ENCODE results near the gene NPTX1. TPM values are rescaled to one million over a fixed set of nuclear protein-coding genes. Genes with fewer than 3 reads are reported as not detected.

The NPTX1 gene
- total RNA-seq, 1 donor from 2014 or later: under 0.01 TPM

DNA sequence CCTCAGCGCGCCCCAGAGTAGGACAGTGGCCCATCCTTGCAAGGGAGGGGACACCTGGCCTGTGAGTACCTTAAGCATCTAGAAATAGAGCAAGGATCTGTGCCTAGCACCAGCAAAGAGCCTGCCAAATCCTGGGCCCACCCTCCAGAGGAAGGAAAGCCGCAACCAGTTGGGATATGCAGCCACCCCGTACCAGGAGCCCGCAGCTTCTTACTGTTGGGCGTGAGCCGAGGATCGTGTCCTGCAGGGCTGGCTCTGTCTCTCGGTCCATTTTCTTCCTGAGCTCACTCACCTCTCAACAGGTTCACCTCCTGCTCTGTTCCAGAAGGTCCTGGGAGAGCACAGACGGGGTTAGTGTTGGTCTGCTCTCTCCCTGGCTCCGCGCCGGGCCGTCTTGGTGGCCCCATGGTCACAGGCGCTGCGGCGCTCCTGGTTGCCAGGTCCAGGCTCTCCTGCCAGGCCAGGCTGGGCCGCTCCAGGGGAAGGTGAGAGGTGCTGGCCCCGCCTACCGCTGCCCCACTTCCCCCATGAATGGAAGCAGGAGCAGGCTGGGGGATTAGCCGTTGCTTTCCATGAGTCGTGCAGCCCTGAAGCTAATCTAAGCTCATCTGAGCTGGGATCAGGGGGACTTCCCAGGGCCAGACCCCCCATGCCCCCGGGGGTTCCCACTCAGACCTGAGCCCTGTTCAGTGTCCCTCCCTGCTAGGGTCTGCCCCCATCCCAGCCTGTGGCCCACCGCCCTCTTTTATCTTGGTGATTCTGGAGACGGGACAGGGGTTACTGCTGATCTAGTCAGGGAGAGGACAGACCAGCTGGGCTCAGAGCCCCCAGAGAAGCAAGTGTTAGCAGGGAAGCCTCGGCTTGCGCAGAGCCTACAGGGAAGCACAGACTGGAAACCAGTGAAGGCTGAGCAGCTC, 48.8 kb downstream of the NPTX1 start:
- DNase-seq (ENCODE audit: low read depth in 2 of 2): no peak

DNA sequence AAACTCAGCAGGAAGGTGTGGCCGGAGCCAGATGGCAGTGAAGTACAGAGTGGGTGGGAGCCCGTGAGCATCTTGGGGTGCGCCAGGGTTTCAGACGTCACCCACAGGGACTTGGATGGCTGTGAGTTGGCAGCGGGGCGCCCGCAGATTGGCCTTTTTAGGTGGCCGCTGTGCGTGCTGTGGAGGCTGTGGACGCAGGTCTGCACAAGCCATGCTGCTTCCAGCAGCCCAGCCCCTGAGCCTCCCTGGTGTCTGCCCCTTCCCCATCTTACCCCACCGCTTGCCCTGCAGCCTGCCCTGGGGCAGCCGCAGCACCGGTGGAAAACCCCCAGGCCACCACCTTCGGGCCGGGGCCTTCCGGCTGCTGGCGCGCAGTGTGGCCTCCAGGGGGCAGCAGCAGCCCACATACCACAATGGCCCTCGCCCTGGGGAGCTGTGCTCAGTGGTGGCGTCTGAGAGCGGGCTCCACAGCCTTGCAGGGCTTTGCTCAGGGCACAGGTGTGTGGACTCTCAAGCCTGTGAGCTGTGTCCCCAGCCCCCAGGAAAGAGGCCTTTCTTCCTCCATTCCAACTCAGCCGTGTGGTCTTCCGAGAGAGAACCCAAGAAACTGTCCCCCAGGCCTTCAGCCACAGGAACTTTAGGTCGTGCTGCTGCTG, 49.6 kb downstream of the NPTX1 start:
- peak; percentile 28 to 62 for DNase-seq (ENCODE audit: low read depth in 2 of 2)

DNA sequence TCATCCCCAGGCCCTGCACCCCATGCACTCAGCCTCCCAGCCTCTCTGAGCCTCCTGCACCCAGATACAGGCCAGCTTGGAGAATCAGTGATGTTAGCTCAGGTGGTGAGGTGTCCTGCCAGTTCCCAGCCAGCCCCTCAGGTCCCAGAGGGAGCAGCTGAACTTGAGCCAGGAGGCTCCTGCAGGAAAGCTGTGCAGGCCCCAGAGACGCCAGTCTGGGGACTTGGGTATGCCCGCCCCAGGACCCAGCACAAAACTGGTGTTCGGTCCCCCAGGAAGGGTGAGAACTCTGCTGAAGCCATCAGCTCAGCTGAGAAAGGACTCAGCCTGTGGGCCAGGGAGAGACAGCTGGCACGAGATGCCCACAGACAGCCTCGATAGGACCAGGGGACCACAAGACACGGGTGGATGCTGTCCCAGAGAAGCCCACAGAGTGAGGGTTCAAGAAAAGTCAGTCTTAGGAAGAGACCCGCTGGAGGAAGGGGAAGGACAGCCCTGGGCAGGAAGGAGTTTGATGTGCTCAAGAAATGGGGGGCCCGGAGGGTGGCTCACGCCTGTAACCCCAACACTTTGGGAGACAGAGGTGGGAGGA, 50.5 kb downstream of the NPTX1 start:
- DNase-seq (ENCODE audit: low read depth in 2 of 2): no peak

DNA sequence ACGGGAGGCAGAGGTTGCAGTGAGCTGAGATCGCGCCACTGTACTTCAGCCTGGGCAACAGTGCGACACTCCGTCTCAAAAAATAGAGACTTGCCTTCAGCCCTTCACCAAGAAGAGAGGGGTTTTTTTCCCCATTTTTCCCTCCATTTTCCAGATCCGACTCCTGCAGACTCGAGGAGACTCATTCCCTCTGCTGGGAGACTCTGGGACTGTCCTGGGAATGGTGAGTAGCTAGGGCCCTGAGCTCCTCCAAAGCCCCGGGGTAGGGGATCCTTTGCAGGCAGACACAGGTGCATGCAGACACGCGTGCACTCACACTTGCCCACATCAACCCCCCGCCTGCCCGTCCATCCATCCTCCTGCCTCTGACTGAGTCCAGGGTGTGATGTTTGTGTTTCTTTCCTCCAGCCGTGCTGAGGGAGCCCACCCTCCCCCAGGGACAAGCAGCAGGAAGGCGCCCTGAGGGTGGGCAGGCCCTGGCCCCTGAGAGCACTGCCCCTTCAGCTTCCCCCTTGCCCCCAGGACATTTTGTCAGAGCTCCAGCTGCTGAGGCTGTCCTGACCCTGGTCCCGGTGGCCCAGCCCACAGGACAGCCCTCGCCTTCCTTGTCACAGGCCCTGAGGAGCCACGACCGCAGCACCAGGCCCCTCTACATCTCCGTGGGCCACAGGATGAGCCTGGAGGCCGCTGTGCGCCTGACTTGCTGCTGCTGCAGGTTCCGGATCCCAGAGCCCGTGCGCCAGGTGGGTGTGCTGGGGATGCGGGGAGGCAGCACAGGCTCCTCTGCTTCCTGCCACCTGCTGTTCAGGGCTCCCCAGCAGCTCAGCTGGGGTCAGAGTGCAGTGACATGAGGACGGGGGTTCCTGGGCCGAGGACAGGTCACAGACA, 51.3 kb downstream of the NPTX1 start:
- no peak for DNase-seq (ENCODE audit: low read depth in 2 of 2)

DNA sequence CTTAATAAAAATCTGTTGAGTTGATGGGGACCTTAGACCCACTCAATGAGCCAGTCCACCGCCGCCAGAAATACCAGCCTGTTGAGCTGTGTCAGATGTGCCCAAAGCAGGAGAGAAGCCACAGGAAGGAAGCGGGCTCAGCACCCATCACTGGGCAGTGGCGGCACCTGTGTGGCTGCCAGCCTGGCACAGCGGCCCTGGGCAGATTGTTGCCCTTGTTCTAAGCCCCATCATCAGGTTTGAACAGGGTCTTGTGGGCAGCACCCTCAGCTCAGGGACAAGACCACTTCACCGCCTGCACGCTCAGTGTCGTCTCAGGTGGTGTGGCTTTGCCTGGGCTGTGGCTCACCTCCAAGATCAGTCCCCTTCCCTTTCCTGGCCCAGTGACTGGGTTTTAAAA, 52.1 kb downstream of the NPTX1 start:
- DNase-seq (ENCODE audit: low read depth in 2 of 2): no peak

DNA sequence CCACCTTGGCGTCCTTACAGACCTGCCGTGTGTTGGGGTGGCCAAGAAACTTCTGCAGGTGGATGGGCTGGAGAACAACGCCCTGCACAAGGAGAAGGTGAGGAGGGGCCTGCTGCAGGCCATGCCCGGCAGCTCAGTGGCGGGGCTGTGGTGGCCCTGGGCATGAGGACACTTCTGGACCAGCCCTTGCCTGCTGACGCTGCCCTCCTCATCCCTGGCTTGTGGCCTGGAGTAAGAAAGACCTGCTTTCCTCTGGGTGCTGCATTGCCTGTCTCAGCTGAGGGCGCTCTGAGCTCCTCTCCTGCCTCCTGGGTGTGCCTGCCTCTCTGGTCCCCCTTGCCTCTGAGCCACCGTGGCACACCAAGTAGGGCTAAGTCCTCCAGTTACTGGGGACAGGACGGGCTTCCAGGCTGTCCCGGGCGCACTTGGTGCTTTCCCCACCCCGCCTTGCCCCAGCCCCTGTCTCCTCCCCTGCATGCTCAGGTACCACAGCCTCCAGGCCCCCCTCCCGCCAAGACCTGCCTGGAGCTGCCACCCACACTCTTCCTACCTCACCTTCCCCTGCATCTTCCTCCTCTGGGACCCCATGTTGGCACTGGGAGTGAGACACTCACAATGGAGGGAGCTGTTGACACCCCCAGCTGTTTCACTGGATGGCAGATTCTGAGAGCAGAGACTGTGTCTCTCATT, 52.7 kb downstream of the NPTX1 start:
- DNase-seq (ENCODE audit: low read depth in 2 of 2): no peak

DNA sequence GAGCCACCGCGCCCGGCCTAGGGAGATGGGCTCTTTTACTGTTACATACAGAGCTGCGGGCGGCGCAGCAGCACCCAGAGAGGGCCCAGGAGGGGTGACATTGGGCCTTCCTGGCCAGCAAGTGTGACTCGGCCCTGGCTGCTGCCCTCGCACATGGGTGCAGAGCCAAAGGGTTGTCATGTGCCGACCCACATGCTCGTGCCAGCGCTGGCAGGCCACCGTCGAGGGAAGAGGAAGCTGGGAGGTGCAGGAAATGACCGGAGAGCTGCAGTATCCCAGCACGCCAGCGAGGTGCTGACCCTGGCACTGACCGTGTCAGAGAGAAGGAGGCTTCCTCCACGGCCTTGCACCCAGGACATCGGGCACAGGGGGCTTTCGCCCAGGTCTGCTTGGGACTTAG, 53.4 kb downstream of the NPTX1 start:
- peak; percentile 19 to 43 for DNase-seq (ENCODE audit: low read depth in 2 of 2)

DNA sequence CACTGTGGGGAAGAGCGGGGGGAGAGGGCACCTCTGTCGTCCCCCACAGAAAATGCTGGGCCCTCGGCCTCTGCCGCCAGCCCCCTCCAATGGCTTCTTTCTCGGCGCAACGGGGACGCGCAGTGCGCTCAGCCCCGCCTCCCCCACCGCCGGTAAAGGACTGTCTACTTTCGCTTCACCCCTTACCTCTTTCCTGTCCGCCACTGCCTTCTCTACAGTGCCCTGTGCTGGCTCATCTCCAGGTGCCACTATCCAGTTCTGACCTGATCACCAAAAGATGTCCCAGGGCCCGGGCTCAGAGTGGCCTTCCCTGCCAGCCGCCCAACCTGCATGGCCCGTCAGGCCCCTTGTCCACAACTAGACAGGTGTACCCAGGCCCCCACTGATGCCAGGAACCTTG, 54.1 kb downstream of the NPTX1 start:
- no peak for DNase-seq (ENCODE audit: low read depth in 2 of 2)

DNA sequence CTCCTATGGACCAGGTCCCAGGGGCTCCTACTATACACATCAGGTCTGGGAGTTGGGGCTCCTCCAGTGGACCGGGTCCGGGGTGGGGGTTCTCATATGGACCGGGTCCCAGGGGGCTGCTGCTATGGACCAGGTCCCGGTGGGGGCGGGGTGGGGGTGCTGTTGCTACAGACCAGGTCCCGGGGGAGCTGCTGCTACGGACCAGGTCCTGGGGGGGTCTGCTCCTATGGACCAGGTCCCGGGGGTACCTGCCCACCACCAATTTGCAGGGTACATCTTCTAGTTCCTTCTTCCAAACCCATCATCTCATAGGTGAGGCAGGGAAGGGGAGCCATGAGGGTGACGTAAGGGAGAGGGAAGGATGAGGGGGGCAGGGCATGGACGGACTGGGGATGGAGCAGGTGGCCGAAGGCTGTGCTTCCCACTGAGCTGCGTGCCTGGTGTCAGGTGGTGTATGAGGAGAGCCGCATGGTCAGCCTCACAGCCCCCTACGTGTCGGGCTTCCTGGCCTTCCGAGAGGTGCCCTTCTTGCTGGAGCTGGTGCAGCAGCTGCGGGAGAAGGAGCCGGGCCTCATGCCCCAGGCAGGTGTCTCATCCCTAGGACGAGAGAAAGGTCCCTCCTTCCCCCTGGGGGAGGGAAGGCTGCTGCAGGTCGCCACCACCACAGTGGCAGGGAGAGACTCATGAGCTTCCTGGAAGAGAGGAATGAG, 54.9 kb downstream of the NPTX1 start:
- no peak for DNase-seq (ENCODE audit: low read depth in 2 of 2)

DNA sequence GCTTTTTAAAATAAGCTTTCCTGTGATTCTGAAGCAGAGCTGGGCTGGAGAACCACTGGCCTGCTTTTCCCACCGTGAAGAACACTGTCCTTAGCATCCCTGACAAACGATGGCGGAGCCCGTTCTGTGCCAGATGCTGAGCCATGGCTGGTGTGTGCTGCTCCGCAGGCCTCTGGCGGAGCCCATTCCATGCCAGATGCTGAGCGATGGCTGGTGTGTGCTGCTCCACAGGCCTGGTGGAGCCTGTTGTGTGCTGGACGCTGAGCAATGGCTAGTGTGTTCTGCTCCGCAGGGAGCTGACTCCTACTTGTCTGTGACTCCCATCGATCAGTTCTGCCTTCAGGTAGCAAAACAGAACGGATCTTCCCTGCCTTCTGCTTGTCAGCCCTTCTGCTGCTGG, 57.2 kb downstream of the NPTX1 start:
- no peak for DNase-seq (ENCODE audit: low read depth in 2 of 2)

DNA sequence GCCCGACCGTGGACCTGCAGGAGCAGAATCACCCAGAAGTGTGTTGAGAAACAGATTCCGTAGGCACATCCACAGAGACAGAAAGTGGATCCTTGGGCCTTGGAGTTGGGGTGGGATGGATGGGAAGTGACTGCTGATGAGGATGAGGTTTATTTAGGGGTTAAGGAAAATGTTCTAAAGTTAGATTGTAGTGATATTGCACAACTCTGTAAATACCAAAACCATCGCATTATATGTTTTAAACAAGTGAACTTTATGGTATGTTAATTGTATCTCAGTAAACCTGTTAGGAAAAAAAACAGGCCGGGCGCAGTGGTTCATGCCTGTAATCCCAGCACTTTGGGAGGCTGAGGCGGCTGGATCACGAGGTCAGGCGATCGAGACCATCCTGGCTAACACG, 57.8 kb downstream of the NPTX1 start:
- no peak for DNase-seq (ENCODE audit: low read depth in 2 of 2)

Other genes with a start within 250 kb of the NPTX1 start
- gene RNF213, start 215.8 kb downstream of the NPTX1 start, total RNA-seq: 63.0 and 81.2 TPM in 2 replicates
- gene ENDOV, start 61.4 kb downstream of the NPTX1 start, total RNA-seq: 19.6 and 26.9 TPM in 2 replicates
- gene RPTOR, start 68.2 kb upstream of the NPTX1 start, total RNA-seq: 10.5 and 16.8 TPM in 2 replicates